Breast epithelium (tissue), 3 donors: ENCODE data around the gene CLSTN3.

Experiments
- CTCF ChIP-seq, 3 donors: fragments of 450-650 bp; IDR thresholded peaks; one replicate each; pipeline ENCODE4 v1.5.1; 2016 to 2017; ENCODE audit warnings: antibody characterized with exemption in 3 of 3, mild to moderate bottlenecking in 3 of 3, moderate library complexity in 3 of 3
- POLR2A ChIP-seq: fragments of 450-650 bp; IDR thresholded peaks from one replicate; pipeline ENCODE4 v1.6.1; 2016; ENCODE audit warnings: antibody characterized with exemption, mild to moderate bottlenecking, moderate library complexity
- POLR2AphosphoS5 ChIP-seq, 3 donors: sonication (generic); formaldehyde crosslinking; IDR thresholded peaks; one replicate each; pipeline ENCODE4 v1.6.1; 2017; ENCODE audit warnings: antibody characterized with exemption in 3 of 3

DNA sequence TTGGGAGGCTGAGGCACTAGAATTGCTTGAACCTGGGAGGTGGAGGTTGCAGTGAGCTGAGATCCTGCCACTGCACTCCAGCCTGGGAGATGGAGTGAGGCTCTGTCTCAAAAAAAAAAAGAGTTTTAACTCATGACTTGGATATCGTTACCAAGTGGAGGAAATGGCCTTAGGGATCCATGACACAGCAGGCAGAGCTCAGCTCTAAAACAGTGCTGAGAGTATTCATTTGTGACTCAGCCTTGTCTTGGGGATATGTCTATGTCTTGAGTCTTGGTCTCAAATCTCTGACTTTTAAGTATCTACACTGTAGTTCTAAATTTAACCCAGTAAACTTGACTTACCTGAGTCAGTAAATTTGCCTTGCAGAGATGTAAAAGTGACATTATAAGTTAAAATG is 50.5 kb downstream of the CLSTN3 start:
- TF ChIP-seq POLR2AphosphoS5 (IDR thresholded peaks at IDR 0.05) (no peak), CTCF (IDR thresholded peaks at IDR 0.05) (no peak), POLR2A (no peak)
